Fibroblast of the aortic adventitia (primary cell): ENCODE data around the gene PTTG1IP2. TPM values are rescaled to one million over a fixed set of nuclear protein-coding genes. Genes with fewer than 3 reads are reported as not detected.

Source experiments
- DNase-seq: peaks from one replicate; pipeline ENCODE4 v3.0.0-alpha.2; 2010; ENCODE audit warnings: low read depth
- H3K4me3 ChIP-seq: 2 replicates; pipeline ENCODE4 v1.5.1; 2011; ENCODE audit warnings: low read depth, mild to moderate bottlenecking, control low read depth, low read length, moderate library complexity
- CTCF ChIP-seq: IDR thresholded peaks from 2 replicates; pipeline ENCODE4 v1.5.1; 2011; ENCODE audit warnings: mild to moderate bottlenecking, low read length, control low read depth, inconsistent platforms; ENCODE audit not compliant: insufficient read depth
- total RNA-seq: library from RNA; depleted of rRNA; stranded (reverse); fragments of >200 nt; gene quantifications from 2 replicates; pipeline ENCODE4 v1.2.3, GENCODE V29; 2012; ENCODE audit warnings: low replicate concordance

The PTTG1IP2 gene
- total RNA-seq, 1 donor, result not detected

- no peak overlapping the region for H3K4me3 ChIP-seq
- DNase-seq, result no peak
- TF ChIP-seq CTCF, result no peak
These were observed 11.3 kb upstream of the PTTG1IP2 start for GRCh38 chr7:90458104-90458503.

DNA sequence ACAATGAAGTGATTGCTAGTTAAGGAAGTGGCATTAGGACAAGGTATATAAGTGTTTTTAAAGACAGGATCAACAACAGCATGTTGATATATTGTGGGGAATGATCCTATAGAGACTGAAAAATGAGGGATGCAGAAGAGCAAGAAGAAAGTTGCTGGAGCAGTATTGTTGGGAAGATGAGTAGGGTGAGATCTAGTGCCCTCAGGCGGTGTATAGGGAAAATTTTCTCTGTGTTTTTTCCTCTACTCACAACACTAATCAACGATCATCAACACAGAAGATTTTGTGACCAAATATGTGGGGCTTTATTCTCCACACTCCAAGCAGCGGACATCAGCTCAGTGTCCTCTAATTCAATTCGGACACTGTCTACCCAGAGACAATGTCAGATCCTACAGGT, 9.6 kb upstream of the PTTG1IP2 start:
- TF ChIP-seq CTCF, result peak; percentile 41
- no peak overlapping the region for H3K4me3 ChIP-seq
- no peak for DNase-seq

DNA sequence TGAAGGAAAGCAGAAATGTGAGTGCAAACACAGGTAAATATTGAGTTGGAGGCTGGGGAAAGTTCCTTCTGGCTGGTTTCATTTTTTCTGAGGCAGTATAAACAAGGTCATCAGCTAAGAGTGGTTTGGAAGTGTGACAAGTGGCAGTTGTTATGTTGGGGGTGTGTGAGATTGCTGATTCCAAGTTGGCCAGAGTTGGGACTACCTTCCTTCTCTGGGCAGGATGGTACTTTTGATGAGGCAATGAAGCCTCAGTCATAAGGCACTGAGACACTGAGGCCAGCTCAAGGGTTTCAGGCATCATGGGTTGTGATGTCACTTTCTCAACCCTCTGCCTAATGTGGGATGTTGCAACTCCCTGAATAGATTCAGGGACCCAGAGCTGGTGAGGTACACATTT, 8.2 kb upstream of the PTTG1IP2 start:
- H3K4me3 ChIP-seq, result no peak overlapping the region
- peak; percentile 22 for DNase-seq

GRCh38 chr7:90463151-90463628, 6.2 kb upstream of the PTTG1IP2 start:
- H3K4me3 ChIP-seq, result peak overlapping the region; percentile 50
- DNase-seq, result peak; percentile 42

More for the DNA sequence above, 8.2 kb upstream of the PTTG1IP2 start:
- TF ChIP-seq CTCF, result no peak

DNA sequence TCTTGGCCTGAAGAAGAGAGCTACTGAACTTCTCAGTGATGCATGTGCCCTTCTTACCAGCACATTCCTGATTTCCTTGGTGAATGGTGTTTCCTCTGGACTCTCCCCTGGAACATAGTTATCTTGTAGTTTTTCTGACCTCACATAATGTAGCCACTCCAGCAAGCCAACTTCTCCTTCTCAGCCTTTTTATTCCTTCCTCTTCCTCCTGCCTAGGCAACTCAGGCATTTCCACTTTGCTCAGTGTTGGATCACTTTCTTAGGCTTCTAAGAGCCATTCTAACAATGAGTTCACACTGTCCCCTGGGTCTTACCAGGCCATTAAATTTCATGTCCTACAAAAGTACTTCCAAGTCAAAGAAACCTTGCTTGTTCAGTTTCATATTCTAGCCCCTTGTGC, 3.6 kb upstream of the PTTG1IP2 start:
- DNase-seq, result no peak
- H3K4me3 ChIP-seq, result no peak overlapping the region
- no peak for TF ChIP-seq CTCF

- TF ChIP-seq CTCF, result no peak
- DNase-seq, result no peak
These were observed 3.5 kb downstream of the PTTG1IP2 start for GRCh38 chr7:90472805-90473540.

GRCh38 chr7:90473814-90474213, 4.4 kb downstream of the PTTG1IP2 start:
- peak; percentile 5 for DNase-seq
- TF ChIP-seq CTCF, result no peak
- no peak overlapping the region for H3K4me3 ChIP-seq

More at GRCh38 chr7:90472805-90473540, 3.5 kb downstream of the PTTG1IP2 start:
- no peak overlapping the region for H3K4me3 ChIP-seq
